HT-29 (cell line): ENCODE results near the gene XPNPEP3. TPM values are rescaled to one million over a fixed set of nuclear protein-coding genes. Genes with fewer than 3 reads are reported as not detected.

ENCODE experiments used
- small RNA-seq: library from RNA; depleted of rRNA; stranded (forward); fragments of <200 nt; gene quantifications from one replicate; pipeline ENCODE3, GENCODE V24; 2014
- total RNA-seq: library from RNA; depleted of rRNA; stranded (reverse); fragments of >200 nt; shearing (Covaris generic); gene quantifications from 2 replicates; pipeline ENCODE4 v1.2.3, GENCODE V29; 2014; rRNA removed

The XPNPEP3 gene
- total RNA-seq, 1 experiment from 2014 or later = 5.8 TPM

Small RNA genes lying within 50 kb of the gene (small RNA-seq; reads per million reads assigned to genes)
- not detected for gene MIR4766
- gene RF00017 = not detected
- not detected for gene RNU6-379P

Other genes starting within 250 kb of the XPNPEP3 start
- gene MRTFA, start 220.4 kb upstream of the XPNPEP3 start, total RNA-seq = 23.6 and 26.1 TPM in 2 replicates
- not detected in 2 replicates for gene MCHR1, start 177.7 kb upstream of the XPNPEP3 start, total RNA-seq
- gene SLC25A17, start 37.8 kb upstream of the XPNPEP3 start, total RNA-seq = 13.4 and 14.0 TPM in 2 replicates
- gene ST13, start 509 bp upstream of the XPNPEP3 start, total RNA-seq = 67.2 and 92.5 TPM in 2 replicates
- gene DNAJB7, start 5.0 kb downstream of the XPNPEP3 start, total RNA-seq = not detected in 2 replicates
- 34.1 and 41.3 TPM in 2 replicates for gene RBX1, start 94.2 kb downstream of the XPNPEP3 start, total RNA-seq
- 24.0 and 31.6 TPM in 2 replicates for gene EP300, start 235.4 kb downstream of the XPNPEP3 start, total RNA-seq